Neural cell (in vitro differentiated cells): ENCODE results near the gene ZDHHC9. TPM values are rescaled to one million over a fixed set of nuclear protein-coding genes. Genes with fewer than 3 reads are reported as not detected.

Source experiments
- H2AFZ ChIP-seq: fragments of 200-600, 300-800 bp; sonication (generic), shearing (Covaris generic); 2 replicates; pipeline ENCODE4 v1.6.0; 2014; ENCODE audit warnings: low read depth, mild to moderate bottlenecking, antibody characterized with exemption, low read length, moderate library complexity
- H3F3A ChIP-seq: fragments of 200-600 bp; shearing (Covaris generic); 2 replicates; pipeline ENCODE4 v1.6.1; 2016; ENCODE audit warnings: mild to moderate bottlenecking, moderate library complexity, mixed read lengths, antibody characterized with exemption, low read length; ENCODE audit not compliant: insufficient read depth, poor library complexity, severe bottlenecking
- H3K27ac ChIP-seq: fragments of 200-600, 300-800 bp; sonication (generic), shearing (Covaris generic); 2 replicates; pipeline ENCODE4 v1.5.1; 2014; ENCODE audit warnings: mild to moderate bottlenecking, low read length, moderate library complexity
- H3K27me3 ChIP-seq: fragments of 300-800, 200-600 bp; sonication (generic), shearing (Covaris generic); 2 replicates; pipeline ENCODE4 v1.6.0; 2014; ENCODE audit warnings: mild to moderate bottlenecking, low read depth, low read length, moderate library complexity; ENCODE audit not compliant: insufficient read depth
- H3K36me3 ChIP-seq: fragments of 300-800, 200-600 bp; sonication (generic), shearing (Covaris generic); 2 replicates; pipeline ENCODE4 v1.5.1; 2014; ENCODE audit warnings: mild to moderate bottlenecking, antibody characterized with exemption, low read length, moderate library complexity; ENCODE audit not compliant: insufficient read depth
- H3K4me2 ChIP-seq: fragments of 300-800, 200-600 bp; sonication (generic), shearing (Covaris generic); 2 replicates; pipeline ENCODE4 v1.6.0; 2014; ENCODE audit warnings: mild to moderate bottlenecking, low read length
- H3K4me3 ChIP-seq: fragments of 300-800, 200-600 bp; sonication (generic), shearing (Covaris generic); 2 replicates; pipeline ENCODE4 v1.5.1; 2014; ENCODE audit warnings: mild to moderate bottlenecking, low read length, moderate library complexity
- H3K79me2 ChIP-seq: fragments of 200-600 bp; shearing (Covaris generic); replicated peaks from 2 replicates; pipeline ENCODE4 v1.6.0; 2014; ENCODE audit warnings: mild to moderate bottlenecking, low read length, moderate library complexity; ENCODE audit not compliant: insufficient read depth
- H3K9ac ChIP-seq: fragments of 300-800, 200-600 bp; sonication (generic), shearing (Covaris generic); 2 replicates; pipeline ENCODE4 v1.6.1; 2016; ENCODE audit warnings: mild to moderate bottlenecking, low read length, mixed read lengths
- H3K9me2 ChIP-seq: fragments of 200-600 bp; shearing (Covaris generic); 2 replicates; pipeline ENCODE4 v1.6.1; 2016; ENCODE audit warnings: mild to moderate bottlenecking, low read length, mixed read lengths; ENCODE audit not compliant: insufficient read depth
- H3K9me3 ChIP-seq: fragments of 200-600, 300-800 bp; sonication (generic), shearing (Covaris generic); 2 replicates; pipeline ENCODE4 v1.6.1; 2016; ENCODE audit warnings: mild to moderate bottlenecking, mixed run types, low read length, moderate library complexity, mixed read lengths
- H4K20me1 ChIP-seq: fragments of 200-600 bp; shearing (Covaris generic); 2 replicates; pipeline ENCODE4 v1.6.1; 2016; ENCODE audit warnings: mild to moderate bottlenecking, mixed run types; ENCODE audit not compliant: insufficient read depth
- EP300 ChIP-seq: fragments of 450-650 bp; conservative IDR thresholded peaks from 2 replicates; pipeline ENCODE4 v1.6.1; 2014; ENCODE audit warnings: antibody characterized with exemption, mild to moderate bottlenecking, moderate library complexity; ENCODE audit not compliant: poor library complexity, severe bottlenecking
- EZH2 ChIP-seq: fragments of 200-600, 300-800 bp; shearing (Covaris generic), sonication (generic); IDR thresholded peaks from 2 replicates; pipeline ENCODE4 v1.6.1; 2014; ENCODE audit warnings: antibody characterized with exemption, low read length, borderline replicate concordance, mild to moderate bottlenecking; ENCODE audit not compliant: insufficient read depth, poor library complexity, severe bottlenecking
- POLR2AphosphoS5 ChIP-seq: IDR thresholded peaks from 2 replicates; pipeline ENCODE4 v1.6.1; 2012
- RAD21 ChIP-seq: fragments of 450-650 bp; conservative IDR thresholded peaks from 2 replicates; pipeline ENCODE4 v1.6.1; 2014; ENCODE audit warnings: antibody characterized with exemption, mild to moderate bottlenecking, moderate library complexity
- SMC3 ChIP-seq: fragments of 450-650 bp; conservative IDR thresholded peaks from 2 replicates; pipeline ENCODE4 v1.6.1; 2014; ENCODE audit warnings: antibody characterized with exemption, mild to moderate bottlenecking, moderate library complexity; ENCODE audit not compliant: poor library complexity
- polyA plus RNA-seq: library from polyadenylated mRNA; depleted of rRNA; stranded (reverse); fragments of >200 nt; gene quantifications from 2 replicates; pipeline ENCODE4 v1.2.3, GENCODE V29; 2014
- TF ChIP-seq, protein P1 (sequence below): fragments of 450-650 bp; IDR thresholded peaks from 2 replicates; pipeline ENCODE4 v1.5.1; 2014; ENCODE audit warnings: antibody characterized with exemption, mild to moderate bottlenecking, moderate library complexity; ENCODE audit not compliant: poor library complexity, severe bottlenecking

The ZDHHC9 gene
- polyA plus RNA-seq, 1 donor from 2014 or later, result 24.9 TPM

DNA sequence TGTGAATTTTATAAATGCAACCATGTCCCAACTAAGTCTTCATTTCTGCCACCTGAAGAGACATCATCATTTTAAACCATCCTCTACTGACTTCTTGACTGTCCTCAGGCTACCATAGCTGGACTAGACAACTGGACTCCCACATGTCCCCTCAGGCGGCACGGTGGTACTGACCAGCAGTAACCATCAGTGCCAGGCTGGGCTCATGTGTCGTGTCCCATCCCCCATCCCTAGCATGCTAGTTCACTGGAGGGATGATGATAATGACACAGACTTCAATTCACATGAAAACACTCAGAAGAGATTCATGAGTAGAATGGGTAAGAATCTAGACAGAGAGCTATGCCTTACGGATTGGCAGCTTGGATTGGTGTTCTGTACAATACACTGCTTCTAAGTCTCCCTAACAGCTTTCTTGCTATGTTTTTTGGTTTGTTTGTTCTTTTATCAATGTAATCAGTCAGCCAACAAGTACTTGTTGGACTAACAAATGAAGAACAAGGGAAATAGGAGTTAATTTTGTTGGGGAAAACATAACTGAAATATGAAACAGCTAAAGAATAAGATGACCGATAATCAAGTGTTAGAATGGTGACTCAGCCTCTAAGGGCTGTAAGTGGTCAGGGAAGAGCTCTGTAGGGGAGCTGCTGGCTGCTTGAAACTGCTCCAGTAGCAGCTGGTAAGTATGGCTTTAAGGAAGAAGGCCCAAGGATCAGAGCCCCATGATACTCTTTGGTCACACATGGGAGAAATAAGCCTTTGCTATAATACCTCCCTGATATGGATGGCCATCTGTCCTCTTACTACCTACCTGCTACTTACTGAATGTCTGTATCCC, 10.3 kb downstream of the ZDHHC9 start:
- Histone ChIP-seq H3K9me3 (no peaks in the 10 kb centered on the region), H3K79me2 (no peaks in the 10 kb centered on the region), H3K27ac (no peak overlapping the region), H4K20me1 (no peaks in the 10 kb centered on the region), H2AFZ (no peak overlapping the region), H3K36me3 (no peaks in the 10 kb centered on the region), H3K9me2 (no peaks in the 10 kb centered on the region), H3K9ac (no peak overlapping the region), H3K4me2 (no peak overlapping the region), H3K27me3 (no peaks in the 10 kb centered on the region), H3K4me3 (no peak overlapping the region), H3F3A (no peaks in the 10 kb centered on the region)
- TF ChIP-seq, protein P1, sequence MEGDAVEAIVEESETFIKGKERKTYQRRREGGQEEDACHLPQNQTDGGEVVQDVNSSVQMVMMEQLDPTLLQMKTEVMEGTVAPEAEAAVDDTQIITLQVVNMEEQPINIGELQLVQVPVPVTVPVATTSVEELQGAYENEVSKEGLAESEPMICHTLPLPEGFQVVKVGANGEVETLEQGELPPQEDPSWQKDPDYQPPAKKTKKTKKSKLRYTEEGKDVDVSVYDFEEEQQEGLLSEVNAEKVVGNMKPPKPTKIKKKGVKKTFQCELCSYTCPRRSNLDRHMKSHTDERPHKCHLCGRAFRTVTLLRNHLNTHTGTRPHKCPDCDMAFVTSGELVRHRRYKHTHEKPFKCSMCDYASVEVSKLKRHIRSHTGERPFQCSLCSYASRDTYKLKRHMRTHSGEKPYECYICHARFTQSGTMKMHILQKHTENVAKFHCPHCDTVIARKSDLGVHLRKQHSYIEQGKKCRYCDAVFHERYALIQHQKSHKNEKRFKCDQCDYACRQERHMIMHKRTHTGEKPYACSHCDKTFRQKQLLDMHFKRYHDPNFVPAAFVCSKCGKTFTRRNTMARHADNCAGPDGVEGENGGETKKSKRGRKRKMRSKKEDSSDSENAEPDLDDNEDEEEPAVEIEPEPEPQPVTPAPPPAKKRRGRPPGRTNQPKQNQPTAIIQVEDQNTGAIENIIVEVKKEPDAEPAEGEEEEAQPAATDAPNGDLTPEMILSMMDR, result no peak
- no peak for TF ChIP-seq POLR2AphosphoS5
- TF ChIP-seq SMC3, result no peak

DNA sequence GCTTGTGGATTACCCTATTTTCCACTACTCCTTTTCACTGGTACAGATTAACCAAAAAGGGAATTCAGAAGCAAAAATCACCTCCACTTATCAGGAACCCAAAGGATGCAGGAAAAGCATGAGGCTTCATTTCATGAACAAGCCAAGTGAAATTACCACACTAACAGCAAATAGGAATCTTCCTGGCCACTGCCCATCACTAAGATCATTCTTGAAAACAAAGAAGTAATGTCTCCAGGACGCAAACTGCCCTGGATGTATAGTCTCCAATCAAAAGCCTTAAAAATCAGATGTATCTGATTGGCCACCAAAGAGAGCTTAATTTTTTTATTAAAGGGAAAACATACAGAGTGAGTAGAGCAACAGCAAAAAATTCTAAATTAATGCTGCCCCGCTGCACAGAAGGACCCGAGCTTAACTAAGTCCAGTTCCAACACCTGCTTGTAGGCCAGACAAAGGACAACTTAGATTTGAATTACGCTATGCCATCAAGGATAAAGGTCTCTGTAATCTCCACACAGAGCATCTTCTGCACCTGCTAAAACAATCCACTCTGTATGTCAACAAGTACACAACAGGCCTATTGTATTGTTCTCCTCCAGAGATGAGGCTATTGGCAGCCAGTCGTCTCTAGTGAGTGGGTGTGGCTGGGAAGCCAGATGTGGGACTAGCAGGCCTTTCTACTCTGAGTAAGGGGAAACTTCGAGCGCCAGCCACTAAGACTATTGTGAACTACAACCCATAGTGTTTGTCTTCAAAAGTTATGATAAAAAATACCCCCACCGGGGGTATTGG, 12.4 kb downstream of the ZDHHC9 start:
- Histone ChIP-seq H4K20me1 (no peaks in the 10 kb centered on the region), H3K9me3 (no peaks in the 10 kb centered on the region), H3K9me2 (no peaks in the 10 kb centered on the region), H3K79me2 (no peaks in the 10 kb centered on the region), H3K9ac (no peak overlapping the region), H2AFZ (no peak overlapping the region), H3K4me2 (no peak overlapping the region), H3K27me3 (no peaks in the 10 kb centered on the region), H3K27ac (no peak overlapping the region), H3K4me3 (no peak overlapping the region), H3F3A (no peaks in the 10 kb centered on the region), H3K36me3 (no peaks in the 10 kb centered on the region)
- TF ChIP-seq EP300 (no peak), SMC3 (no peak), POLR2AphosphoS5 (no peak)
- TF ChIP-seq, protein P1, result no peak

DNA sequence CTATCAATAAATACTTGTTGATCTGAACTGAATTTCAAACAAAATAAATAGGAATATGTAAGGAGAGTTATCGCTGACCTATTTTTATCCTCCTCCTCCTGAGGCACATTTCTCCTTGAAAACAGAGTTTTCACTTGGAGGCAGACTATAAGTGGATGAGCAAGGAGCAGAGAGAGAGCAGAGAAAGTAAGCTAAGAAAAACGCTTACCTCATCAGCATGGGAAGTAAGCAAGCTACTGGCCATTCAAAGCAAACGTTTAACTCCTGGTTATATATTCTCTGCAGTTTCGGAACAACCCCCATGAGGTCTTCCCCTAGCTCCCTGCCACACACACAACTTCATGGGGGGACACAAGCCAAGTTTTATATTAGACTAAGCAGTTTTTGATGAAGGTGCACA, 13.2 kb downstream of the ZDHHC9 start:
- H3K9me2 ChIP-seq, result no peaks in the 10 kb centered on the region
- no peaks in the 10 kb centered on the region for H3K36me3 ChIP-seq
- no peak overlapping the region for H3K27ac ChIP-seq
- TF ChIP-seq RAD21 (no peak), EZH2 (no peak), POLR2AphosphoS5 (no peak), EP300 (no peak)
- no peak overlapping the region for H3K4me3 ChIP-seq
- H3K27me3 ChIP-seq, result no peaks in the 10 kb centered on the region
- no peak overlapping the region for H3K9ac ChIP-seq
- H3F3A ChIP-seq, result no peaks in the 10 kb centered on the region
- H4K20me1 ChIP-seq, result no peaks in the 10 kb centered on the region
- H3K79me2 ChIP-seq, result no peaks in the 10 kb centered on the region
- H2AFZ ChIP-seq, result no peak overlapping the region
- H3K9me3 ChIP-seq, result no peaks in the 10 kb centered on the region
- no peak overlapping the region for H3K4me2 ChIP-seq
